C4-2B (cell line): Measurements from ENCODE around the gene URAD.
"Not testable (repeated sequence)": the region's sequence is repeated elsewhere in the genome, so short reads cannot be mapped to it uniquely, and the experiment has no call there.

Experiments used
- ZFX ChIP-seq: fragments of 450-650 bp; IDR thresholded peaks from 2 replicates; pipeline ENCODE4 v1.6.1; 2017
- TF ChIP-seq, protein P1 (sequence below): fragments of 450-650 bp; conservative IDR thresholded peaks from 2 replicates; pipeline ENCODE4 v1.5.1; 2017; ENCODE audit warnings: mild to moderate bottlenecking

- TF ChIP-seq, protein P1, sequence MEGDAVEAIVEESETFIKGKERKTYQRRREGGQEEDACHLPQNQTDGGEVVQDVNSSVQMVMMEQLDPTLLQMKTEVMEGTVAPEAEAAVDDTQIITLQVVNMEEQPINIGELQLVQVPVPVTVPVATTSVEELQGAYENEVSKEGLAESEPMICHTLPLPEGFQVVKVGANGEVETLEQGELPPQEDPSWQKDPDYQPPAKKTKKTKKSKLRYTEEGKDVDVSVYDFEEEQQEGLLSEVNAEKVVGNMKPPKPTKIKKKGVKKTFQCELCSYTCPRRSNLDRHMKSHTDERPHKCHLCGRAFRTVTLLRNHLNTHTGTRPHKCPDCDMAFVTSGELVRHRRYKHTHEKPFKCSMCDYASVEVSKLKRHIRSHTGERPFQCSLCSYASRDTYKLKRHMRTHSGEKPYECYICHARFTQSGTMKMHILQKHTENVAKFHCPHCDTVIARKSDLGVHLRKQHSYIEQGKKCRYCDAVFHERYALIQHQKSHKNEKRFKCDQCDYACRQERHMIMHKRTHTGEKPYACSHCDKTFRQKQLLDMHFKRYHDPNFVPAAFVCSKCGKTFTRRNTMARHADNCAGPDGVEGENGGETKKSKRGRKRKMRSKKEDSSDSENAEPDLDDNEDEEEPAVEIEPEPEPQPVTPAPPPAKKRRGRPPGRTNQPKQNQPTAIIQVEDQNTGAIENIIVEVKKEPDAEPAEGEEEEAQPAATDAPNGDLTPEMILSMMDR = not testable (repeated sequence)
- not testable (repeated sequence) for TF ChIP-seq ZFX
These were observed 43.9 kb upstream of the URAD start for GRCh38 chr13:28032438-28032837.
